IPS-NIHi7 (cell line): ENCODE measurements around the gene TMEM141.
"Not testable (repeated sequence)": the region's sequence is repeated elsewhere in the genome, so short reads cannot be mapped to it uniquely, and the experiment has no call there.

Experiments
- DNase-seq: peaks from one replicate; pipeline ENCODE4 v3.0.0; 2012; ENCODE audit warnings: mixed read lengths; ENCODE audit errors: extremely low spot score

TMEM141 gene

DNA sequence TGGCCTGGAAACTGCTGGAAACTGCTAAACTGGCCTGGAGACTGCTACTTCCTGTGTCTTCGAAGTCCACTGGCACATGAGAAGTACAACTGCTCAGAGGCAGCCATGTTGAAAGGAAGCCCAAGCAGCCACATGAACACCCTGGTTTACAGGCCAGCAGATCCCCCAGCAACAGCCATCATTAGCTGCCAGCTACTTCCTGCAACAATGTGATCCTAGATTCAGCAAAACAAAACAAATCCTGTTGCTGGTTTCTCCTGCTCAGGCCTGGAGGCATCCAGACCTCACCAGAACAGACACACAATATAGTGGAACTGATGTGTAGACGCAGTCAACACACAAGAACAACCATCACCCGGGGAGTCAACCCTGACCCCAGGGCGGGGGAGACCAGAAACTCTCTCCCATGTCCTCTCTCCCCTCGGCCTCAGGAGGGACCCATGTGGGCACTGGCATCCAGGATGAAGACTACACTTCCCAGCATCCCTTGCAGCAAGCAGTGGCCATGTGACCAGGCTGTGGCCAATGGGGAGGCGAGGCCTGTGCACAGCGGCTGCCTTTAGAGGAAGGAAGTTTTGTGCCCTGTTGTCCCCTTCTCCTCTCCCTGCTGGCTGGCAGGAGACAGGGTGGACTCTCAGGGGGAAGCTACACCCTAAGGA lies 17.6 kb upstream of the TMEM141 start:
- peak; percentile 71 for DNase-seq

GRCh38 chr9:136774416-136775045 lies 16.6 kb upstream of the TMEM141 start:
- no peak for DNase-seq

- DNase-seq: no peak
These were observed 16.0 kb upstream of the TMEM141 start for GRCh38 chr9:136775191-136775590.

DNA sequence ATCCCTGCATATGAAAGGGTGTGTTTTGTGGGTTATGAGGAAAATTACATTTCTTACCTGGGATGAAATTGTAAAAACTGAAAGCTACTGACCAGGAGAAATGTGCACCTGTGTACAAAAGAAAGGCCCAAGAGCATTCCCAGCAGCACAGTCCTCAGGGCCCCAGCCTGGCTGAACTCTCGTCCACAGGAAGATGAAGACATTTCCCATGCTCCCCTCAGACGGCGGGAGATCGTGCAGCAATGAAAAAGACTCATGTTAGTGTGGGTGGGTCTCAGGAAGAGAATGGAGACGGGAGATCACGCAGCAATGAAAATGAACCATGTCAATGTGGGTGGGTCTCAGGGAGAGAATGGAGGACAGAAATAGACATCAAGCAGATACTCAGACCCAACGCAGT lies 14.2 kb upstream of the TMEM141 start:
- no peak for DNase-seq

DNA sequence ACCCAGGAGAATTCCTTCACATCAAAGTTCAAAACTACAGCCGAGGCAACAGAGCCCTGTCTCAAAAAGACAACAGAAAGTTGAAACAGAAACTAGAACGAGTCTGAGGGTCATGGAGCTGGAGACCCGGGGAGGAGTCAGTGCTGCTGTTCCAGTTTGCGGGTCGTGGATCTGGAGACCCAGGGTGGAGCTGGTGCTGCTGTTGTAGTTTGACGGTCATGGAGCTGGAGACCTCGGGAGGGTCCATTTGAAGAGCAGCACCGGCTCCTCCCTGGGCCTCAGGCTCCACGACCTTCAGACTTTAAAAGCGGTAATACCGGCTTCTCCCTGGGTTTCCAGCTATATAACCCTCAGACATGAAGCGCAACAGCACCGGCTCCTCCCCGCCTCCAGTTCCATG lies 13.8 kb upstream of the TMEM141 start:
- no peak for DNase-seq

DNA sequence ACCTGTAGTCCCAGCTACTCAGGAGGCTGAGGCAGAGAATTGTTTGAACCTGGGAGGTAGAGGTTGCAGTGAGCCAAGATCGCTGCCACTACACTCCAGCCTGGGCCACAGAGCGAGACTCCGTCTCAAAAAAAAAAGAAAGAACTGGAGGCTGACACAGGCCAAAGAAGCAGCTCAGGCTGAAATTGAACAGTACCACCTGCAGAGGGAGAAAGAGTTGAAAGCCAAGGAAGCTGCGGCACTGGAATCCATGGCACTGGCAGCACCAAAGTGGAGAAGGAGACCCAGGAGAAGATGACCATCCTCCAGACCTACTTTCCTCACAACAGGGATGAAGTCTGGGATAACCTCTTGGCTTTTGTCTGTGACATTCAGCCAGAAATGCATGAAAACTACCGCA lies 11.3 kb upstream of the TMEM141 start:
- no peak for DNase-seq

GRCh38 chr9:136782452-136782851 lies 8.7 kb upstream of the TMEM141 start:
- no peak for DNase-seq

DNA sequence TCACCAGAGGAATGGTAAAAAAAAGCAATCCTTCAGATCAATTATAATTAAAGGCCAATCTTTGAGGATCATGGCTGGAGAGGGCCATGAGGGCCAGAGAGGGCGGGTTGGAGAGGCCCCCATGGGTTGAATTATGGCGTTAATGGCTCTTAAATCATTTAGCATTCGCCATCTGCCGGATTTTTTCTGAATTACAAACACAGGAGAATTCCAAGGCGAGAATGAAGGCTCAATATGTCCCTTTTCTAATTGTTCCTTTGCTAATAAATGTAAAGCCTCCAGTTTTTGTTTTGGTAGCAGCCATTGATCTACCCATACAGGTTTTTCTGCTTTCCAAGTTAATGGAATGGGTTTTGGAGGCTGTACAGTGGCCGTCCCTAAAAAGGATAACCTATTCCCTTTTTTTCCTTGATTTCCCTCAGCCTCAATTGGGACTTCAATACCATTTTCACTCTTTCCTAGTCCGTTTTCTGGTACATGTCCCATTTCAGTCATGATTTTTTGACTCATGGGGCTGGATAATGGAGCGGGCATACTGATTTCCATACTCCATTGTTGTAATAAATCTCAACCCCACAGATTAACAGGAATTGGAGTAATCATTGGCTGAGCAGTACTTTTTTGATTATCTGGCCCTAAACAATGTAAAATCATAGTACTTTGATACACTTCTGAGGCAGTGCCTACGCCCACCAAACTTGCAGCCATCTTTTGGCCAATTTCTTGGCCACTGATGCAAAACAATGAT lies 6.7 kb upstream of the TMEM141 start:
- no peak for DNase-seq

- no peak for DNase-seq
These were observed 6.2 kb upstream of the TMEM141 start for GRCh38 chr9:136784997-136785361.

- not testable (repeated sequence) for DNase-seq
These were observed 5.4 kb upstream of the TMEM141 start for GRCh38 chr9:136785565-136786355.

GRCh38 chr9:136786451-136786850 lies 4.7 kb upstream of the TMEM141 start:
- no peak for DNase-seq

GRCh38 chr9:136786983-136787382 lies 4.2 kb upstream of the TMEM141 start:
- DNase-seq: not testable (repeated sequence)

GRCh38 chr9:136787690-136788400 lies 3.3 kb upstream of the TMEM141 start:
- DNase-seq: peak; percentile 72

DNA sequence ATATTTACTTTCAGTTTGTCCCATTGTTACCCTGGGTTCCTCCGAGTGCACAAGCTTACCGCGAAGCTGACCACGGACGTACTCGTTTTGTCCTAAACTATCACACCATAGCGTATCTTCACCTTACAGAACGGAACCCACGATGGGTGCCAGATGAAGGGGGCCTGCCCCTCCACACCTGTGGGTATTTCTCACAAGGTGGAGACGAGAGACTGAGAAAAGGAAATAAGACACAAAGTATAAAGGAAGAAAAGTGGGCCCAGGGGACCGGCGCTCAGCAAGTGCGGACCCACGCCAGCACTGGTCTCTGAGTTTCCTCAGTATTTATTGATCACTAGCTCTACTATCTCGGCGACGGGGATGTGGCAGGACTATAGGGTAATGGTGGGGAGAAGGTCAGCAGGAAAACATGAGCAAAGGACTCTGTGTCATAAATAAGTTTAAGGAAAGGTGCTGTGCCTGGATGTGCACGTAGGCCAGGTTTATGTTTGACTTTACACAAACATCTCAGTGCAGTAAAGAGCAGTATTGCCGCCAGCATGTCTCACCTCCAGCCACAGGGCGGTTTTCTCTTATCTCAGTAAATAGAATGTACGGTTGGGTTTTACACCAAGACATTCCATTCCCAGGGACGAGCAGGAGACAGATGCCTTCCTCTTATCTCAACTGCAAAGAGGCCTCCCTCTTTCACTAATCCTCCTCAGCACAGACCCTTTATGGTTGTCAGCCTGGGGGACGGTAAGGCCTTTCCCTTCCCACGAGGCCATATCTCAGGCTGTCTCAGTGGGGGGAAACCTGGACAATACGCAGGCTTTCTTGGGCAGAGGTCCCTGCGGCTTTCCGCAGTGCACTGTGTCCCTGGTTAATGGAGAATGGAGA lies 2.3 kb upstream of the TMEM141 start:
- DNase-seq: not testable (repeated sequence)

GRCh38 chr9:136789523-136789937 lies 1.6 kb upstream of the TMEM141 start:
- no peak for DNase-seq

DNA sequence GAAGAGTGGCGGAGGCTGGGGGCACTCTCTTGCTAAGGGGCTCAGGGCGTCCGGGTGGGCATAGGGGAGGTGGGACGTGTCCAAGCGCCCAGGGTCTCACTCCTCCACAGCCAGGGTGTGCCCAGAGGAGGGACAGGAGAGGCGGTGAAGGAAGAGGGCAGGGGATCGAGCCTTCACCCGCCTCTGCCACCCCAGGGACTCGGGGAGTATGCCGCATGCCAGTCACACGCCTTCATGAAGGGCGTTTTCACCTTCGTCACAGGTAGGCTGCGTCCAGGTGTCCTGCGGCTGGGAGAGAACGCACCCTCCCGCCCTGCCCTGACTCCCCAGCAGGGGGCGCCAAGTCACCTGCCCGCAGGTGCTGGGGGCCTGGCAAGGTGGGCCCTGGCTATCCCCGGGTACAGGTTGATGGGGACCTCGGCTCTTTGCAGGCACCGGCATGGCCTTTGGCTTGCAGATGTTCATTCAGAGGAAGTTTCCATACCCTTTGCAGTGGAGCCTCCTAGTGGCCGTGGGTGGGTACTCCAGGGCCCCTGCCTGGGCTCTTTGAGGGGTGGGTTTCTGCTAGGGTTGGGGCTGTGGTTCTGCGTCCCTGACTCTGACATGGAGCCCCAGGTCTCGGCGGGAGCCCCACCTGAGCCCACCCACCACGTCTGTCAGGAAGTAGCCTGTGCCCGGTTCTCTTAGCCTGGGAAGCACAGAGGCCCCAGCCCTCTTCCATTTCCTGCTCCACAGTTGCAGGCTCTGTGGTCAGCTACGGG lies 552 bp downstream of the TMEM141 start:
- DNase-seq: peak; percentile 67

GRCh38 chr9:136792321-136793085 lies 1.4 kb downstream of the TMEM141 start:
- no peak for DNase-seq

DNA sequence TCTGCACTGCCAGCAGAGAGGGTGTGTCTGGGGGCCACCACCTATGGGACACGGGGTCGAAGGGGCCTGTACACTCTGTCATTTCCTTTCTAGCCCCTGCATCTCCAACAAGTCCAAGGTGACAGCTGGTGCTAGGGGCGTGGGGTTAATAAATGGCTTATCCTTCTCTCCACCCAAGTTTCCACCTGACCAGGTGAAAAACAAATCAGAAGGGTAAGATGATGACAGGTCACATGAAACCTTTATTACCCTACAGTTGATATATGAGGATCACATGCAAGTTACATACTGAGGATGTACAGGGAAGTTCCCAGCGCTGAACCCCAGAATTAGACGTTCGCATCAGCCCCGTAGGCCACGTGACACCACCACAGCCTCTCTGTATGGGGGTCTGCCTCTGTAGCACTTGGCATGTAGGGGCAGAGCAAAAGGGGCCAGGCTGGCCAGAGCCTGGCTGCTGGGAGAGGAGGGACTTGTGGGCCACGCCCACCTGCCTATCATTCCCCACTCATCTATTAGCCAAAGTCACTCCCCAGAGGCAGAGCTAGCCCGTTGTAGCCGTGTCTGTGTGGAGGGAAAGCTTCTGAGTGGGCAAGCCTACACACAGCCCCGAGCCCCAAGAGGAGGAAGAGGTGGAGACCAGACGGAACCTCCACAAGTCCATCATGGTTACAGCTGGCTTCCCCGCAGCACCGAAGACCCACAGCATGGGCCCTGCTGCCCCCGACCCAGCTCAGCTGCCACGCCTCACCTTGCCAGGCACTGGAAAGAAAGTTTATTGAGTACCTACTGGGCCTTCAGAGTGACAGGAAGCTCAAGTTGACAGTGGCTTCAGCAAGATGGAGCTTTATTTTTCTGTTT lies 2.2 kb downstream of the TMEM141 start:
- no peak for DNase-seq
